ENCODE measurements around the gene PPIL6. TPM values are rescaled to one million over a fixed set of nuclear protein-coding genes. Genes with fewer than 3 reads are reported as not detected.

Gene PPIL6
- polyA plus RNA-seq, 1 donor from 2014 or later = 1.1 TPM

GRCh38 chr6:109456710-109457561 lies 16.5 kb upstream of the PPIL6 start:
- Mint-ChIP-seq H3K9me3 (no peaks in the 10 kb centered on the region), H3K4me1 (peaks cover 39 to 49% (median 42%) of the 10 kb centered on the region in 3 donors), H3K4me3 (peak overlapping the region; percentile 92 to 97 (median 97)), H3K27ac (peak overlapping the region; percentile 51 to 96 (median 65)), H3K36me3 (peaks cover 11% of the 10 kb centered on the region), H3K27me3 (no peaks in the 10 kb centered on the region)

GRCh38 chr6:109456111-109456583 lies 15.7 kb upstream of the PPIL6 start:
- Mint-ChIP-seq H3K9me3 (no peaks in the 10 kb centered on the region), H3K4me3 (peak overlapping the region; percentile 92 to 97 (median 97)), H3K27me3 (no peaks in the 10 kb centered on the region), H3K27ac (peak overlapping the region; percentile 51 to 99 (median 65)), H3K36me3 (peaks cover 9% of the 10 kb centered on the region), H3K4me1 (peaks cover 41 to 47% (median 43%) of the 10 kb centered on the region in 3 donors)

- Mint-ChIP-seq H3K4me1 (peaks cover 45 to 51% (median 47%) of the 10 kb centered on the region in 3 donors), H3K27ac (peak within 1 kb of the TSS; percentile 51 to 99 (median 97)), H3K36me3 (peaks cover 6% of the 10 kb centered on the region), H3K9me3 (no peaks in the 10 kb centered on the region), H3K4me3 (peak within 1 kb of the TSS; percentile 92 to 97 (median 97)), H3K27me3 (no peaks in the 10 kb centered on the region)
Observed at GRCh38 chr6:109455437-109456110, 15.1 kb upstream of the PPIL6 start, which contains the start of gene MICAL1. TSS of gene MICAL1 (minus strand) at chr6:109455772. CDS start at chr6:109454196, 1,576 bp downstream.

GRCh38 chr6:109454496-109455436 lies 14.3 kb upstream of the PPIL6 start:
- Mint-ChIP-seq H3K27me3 (no peaks in the 10 kb centered on the region), H3K27ac (peak overlapping the region; percentile 51 to 99 (median 97)), H3K9me3 (no peaks in the 10 kb centered on the region), H3K4me1 (peaks cover 50 to 51% (median 50%) of the 10 kb centered on the region in 3 donors), H3K36me3 (peaks cover 5% of the 10 kb centered on the region), H3K4me3 (peak overlapping the region; percentile 92 to 97 (median 97))

- H3K36me3 Mint-ChIP-seq = peaks cover 5% of the 10 kb centered on the region
- H3K4me3 Mint-ChIP-seq = peak overlapping the region; percentile 92 to 97 (median 97)
- no peaks in the 10 kb centered on the region for H3K9me3 Mint-ChIP-seq
- no peaks in the 10 kb centered on the region for H3K27me3 Mint-ChIP-seq
- peak overlapping the region; percentile 51 to 99 (median 97) for H3K27ac Mint-ChIP-seq
- peaks cover 43 to 46% (median 46%) of the 10 kb centered on the region in 3 donors for H3K4me1 Mint-ChIP-seq
Observed at GRCh38 chr6:109453594-109454495, 13.4 kb upstream of the PPIL6 start.

- Mint-ChIP-seq H3K27ac (peak overlapping the region; percentile 51 to 99 (median 97)), H3K36me3 (peaks cover 5% of the 10 kb centered on the region), H3K4me1 (peaks cover 45 to 46% (median 46%) of the 10 kb centered on the region in 3 donors), H3K27me3 (no peaks in the 10 kb centered on the region), H3K9me3 (no peaks in the 10 kb centered on the region), H3K4me3 (peak overlapping the region in 3 of 4 donors; percentile 30 to 92 (median 67))
Observed at GRCh38 chr6:109453156-109453555, 12.7 kb upstream of the PPIL6 start.

GRCh38 chr6:109452181-109452580 lies 11.8 kb upstream of the PPIL6 start:
- peak overlapping the region in 3 of 4 donors; percentile 1 to 92 (median 79) for H3K4me3 Mint-ChIP-seq
- H3K9me3 Mint-ChIP-seq = no peaks in the 10 kb centered on the region

GRCh38 chr6:109451376-109451775 lies 10.9 kb upstream of the PPIL6 start:
- Mint-ChIP-seq H3K9me3 (no peaks in the 10 kb centered on the region), H3K27ac (peak overlapping the region in 2 of 3 donors; percentile 31 to 51), H3K4me1 (peaks cover 33 to 38% (median 37%) of the 10 kb centered on the region in 3 donors), H3K4me3 (peak overlapping the region in 2 of 4 donors; percentile 79 to 92), H3K36me3 (no peaks in the 10 kb centered on the region), H3K27me3 (no peaks in the 10 kb centered on the region)

More at GRCh38 chr6:109452181-109452580, 11.8 kb upstream of the PPIL6 start:
- Mint-ChIP-seq H3K27me3 (no peaks in the 10 kb centered on the region), H3K36me3 (peaks cover under 1% of the 10 kb centered on the region), H3K4me1 (peaks cover 40 to 42% (median 40%) of the 10 kb centered on the region in 3 donors), H3K27ac (peak overlapping the region; percentile 51 to 99 (median 97))

- Mint-ChIP-seq H3K4me1 (peaks cover 33 to 38% (median 35%) of the 10 kb centered on the region in 3 donors), H3K4me3 (peak overlapping the region; percentile 8 to 92 (median 64)), H3K9me3 (no peaks in the 10 kb centered on the region), H3K36me3 (no peaks in the 10 kb centered on the region), H3K27ac (peak overlapping the region in 2 of 3 donors; percentile 87), H3K27me3 (no peaks in the 10 kb centered on the region)
Observed at GRCh38 chr6:109450801-109451200, 10.4 kb upstream of the PPIL6 start.

GRCh38 chr6:109449795-109450673 lies 9.6 kb upstream of the PPIL6 start:
- Mint-ChIP-seq H3K36me3 (no peaks in the 10 kb centered on the region), H3K9me3 (no peaks in the 10 kb centered on the region), H3K27me3 (no peaks in the 10 kb centered on the region), H3K4me3 (peak overlapping the region; percentile 52 to 92 (median 78)), H3K27ac (peak overlapping the region; percentile 87 to 96 (median 87)), H3K4me1 (peaks cover 33 to 38% (median 35%) of the 10 kb centered on the region in 3 donors)

GRCh38 chr6:109449064-109449794 lies 8.8 kb upstream of the PPIL6 start:
- Mint-ChIP-seq H3K36me3 (no peaks in the 10 kb centered on the region), H3K9me3 (no peaks in the 10 kb centered on the region), H3K4me1 (peaks cover 28 to 34% (median 31%) of the 10 kb centered on the region in 3 donors), H3K4me3 (peak overlapping the region in 3 of 4 donors; percentile 36 to 83 (median 72)), H3K27ac (peak overlapping the region; percentile 87 to 96 (median 87)), H3K27me3 (no peaks in the 10 kb centered on the region)

GRCh38 chr6:109448615-109449014 lies 8.2 kb upstream of the PPIL6 start:
- Mint-ChIP-seq H3K27me3 (no peaks in the 10 kb centered on the region), H3K27ac (peak overlapping the region; percentile 80 to 97 (median 87)), H3K9me3 (no peaks in the 10 kb centered on the region), H3K4me3 (peak overlapping the region in 2 of 4 donors; percentile 36 to 83), H3K36me3 (no peaks in the 10 kb centered on the region), H3K4me1 (peaks cover 28 to 34% (median 28%) of the 10 kb centered on the region in 3 donors)
